ENCODE data around the gene ODAPH. TPM values are rescaled to one million over a fixed set of nuclear protein-coding genes. Genes with fewer than 3 reads are reported as not detected.
"Not testable (repeated sequence)": the region's sequence is repeated elsewhere in the genome, so short reads cannot be mapped to it uniquely, and the experiment has no call there.

Gene ODAPH
- total RNA-seq, 3 donors from 2014 or later, result not detected

DNA sequence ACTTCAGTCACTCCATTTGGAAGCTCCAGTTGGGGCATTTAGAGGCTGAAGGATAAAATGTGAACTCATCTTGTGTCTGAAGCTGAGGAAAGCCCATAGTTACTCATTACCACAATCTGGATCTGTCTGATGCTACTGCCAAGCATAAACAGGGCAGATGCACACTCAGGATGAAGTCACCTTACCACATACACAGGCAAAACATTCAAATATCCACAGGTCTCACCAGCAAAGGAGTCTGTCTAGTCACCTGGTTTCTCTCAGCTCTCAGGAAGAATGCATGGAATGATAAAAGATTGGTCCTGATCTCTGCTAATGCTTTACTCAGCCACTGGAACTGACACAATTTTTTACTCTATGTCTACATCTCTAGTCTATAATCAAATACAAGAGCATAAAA lies 13.0 kb upstream of the ODAPH start:
- intact Hi-C loops (cut with DNase I; ENCODE audit: low total_unique reads), result no loop called here
- Histone ChIP-seq H3K9me3 (no peaks in the 10 kb centered on the region), H3K27ac (no peak overlapping the region), H3K4me3 (no peak overlapping the region), H3K27me3 (no peaks in the 10 kb centered on the region), H3K4me1 (no peaks in the 10 kb centered on the region), H3K36me3 (no peaks in the 10 kb centered on the region)
- no peak for DNase-seq (ENCODE audit: low spot score in 2 of 2)
- TF ChIP-seq POLR2AphosphoS5 (IDR thresholded peaks at IDR 0.05), result no peak
- TF ChIP-seq POLR2A (IDR thresholded peaks at IDR 0.05), result no peak
- TF ChIP-seq, protein P1, sequence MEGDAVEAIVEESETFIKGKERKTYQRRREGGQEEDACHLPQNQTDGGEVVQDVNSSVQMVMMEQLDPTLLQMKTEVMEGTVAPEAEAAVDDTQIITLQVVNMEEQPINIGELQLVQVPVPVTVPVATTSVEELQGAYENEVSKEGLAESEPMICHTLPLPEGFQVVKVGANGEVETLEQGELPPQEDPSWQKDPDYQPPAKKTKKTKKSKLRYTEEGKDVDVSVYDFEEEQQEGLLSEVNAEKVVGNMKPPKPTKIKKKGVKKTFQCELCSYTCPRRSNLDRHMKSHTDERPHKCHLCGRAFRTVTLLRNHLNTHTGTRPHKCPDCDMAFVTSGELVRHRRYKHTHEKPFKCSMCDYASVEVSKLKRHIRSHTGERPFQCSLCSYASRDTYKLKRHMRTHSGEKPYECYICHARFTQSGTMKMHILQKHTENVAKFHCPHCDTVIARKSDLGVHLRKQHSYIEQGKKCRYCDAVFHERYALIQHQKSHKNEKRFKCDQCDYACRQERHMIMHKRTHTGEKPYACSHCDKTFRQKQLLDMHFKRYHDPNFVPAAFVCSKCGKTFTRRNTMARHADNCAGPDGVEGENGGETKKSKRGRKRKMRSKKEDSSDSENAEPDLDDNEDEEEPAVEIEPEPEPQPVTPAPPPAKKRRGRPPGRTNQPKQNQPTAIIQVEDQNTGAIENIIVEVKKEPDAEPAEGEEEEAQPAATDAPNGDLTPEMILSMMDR (IDR thresholded peaks at IDR 0.05), result no peak

DNA sequence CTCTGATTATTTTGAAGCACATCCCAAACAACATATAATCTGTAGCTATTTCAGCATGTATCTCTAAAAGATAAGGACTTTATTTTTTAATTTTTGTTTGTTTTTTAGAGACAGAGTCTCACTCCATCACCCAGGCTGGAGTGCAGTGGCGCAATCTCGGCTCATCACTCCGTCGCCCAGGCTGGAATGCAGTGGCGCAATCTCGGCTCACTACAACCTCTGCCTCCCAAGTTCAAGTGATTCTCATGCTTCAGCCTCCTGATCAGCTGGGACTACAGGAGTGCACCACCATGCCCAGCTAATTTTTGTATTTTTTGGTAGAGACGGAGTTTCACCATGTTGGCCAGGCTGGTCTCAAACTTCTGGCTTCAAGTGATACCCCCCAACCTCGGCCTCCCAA lies 11.6 kb upstream of the ODAPH start:
- H3K36me3 ChIP-seq; H3K27me3 ChIP-seq; H3K4me3 ChIP-seq; intact Hi-C loops (cut with DNase I; ENCODE audit: low total_unique reads); H3K9me3 ChIP-seq; DNase-seq (ENCODE audit: low spot score in 2 of 2); H3K4me1 ChIP-seq; H3K27ac ChIP-seq: not testable (repeated sequence)

DNA sequence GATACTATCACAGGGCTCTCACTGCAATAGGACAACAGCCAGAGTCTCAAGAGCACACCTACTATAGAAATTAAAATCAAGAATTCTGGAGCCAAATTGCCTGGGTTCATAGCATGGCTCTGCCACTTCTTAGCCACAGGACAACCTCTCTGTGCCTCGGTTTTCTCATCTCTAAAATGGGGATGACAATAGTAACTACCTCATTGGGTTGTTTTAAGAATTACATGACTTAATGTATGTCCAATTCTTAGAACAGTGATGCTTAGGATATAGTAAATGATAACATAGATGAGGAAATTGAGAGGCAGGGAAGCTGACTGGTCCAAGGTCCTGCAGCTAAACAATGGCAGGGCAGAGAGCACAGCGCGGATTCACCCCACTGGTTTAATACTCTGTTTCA lies 11.0 kb upstream of the ODAPH start:
- H3K27ac ChIP-seq, result no peak overlapping the region
- H3K36me3 ChIP-seq, result no peaks in the 10 kb centered on the region
- no peaks in the 10 kb centered on the region for H3K4me1 ChIP-seq
- no peak overlapping the region for H3K4me3 ChIP-seq
- TF ChIP-seq POLR2AphosphoS5 (IDR thresholded peaks at IDR 0.05) (no peak), POLR2A (IDR thresholded peaks at IDR 0.05) (no peak)
- TF ChIP-seq, protein P1 (IDR thresholded peaks at IDR 0.05), result no peak
- intact Hi-C loops (cut with DNase I; ENCODE audit: low total_unique reads), result no loop called here
- no peaks in the 10 kb centered on the region for H3K9me3 ChIP-seq
- DNase-seq (ENCODE audit: low spot score in 2 of 2), result no peak
- no peaks in the 10 kb centered on the region for H3K27me3 ChIP-seq

DNA sequence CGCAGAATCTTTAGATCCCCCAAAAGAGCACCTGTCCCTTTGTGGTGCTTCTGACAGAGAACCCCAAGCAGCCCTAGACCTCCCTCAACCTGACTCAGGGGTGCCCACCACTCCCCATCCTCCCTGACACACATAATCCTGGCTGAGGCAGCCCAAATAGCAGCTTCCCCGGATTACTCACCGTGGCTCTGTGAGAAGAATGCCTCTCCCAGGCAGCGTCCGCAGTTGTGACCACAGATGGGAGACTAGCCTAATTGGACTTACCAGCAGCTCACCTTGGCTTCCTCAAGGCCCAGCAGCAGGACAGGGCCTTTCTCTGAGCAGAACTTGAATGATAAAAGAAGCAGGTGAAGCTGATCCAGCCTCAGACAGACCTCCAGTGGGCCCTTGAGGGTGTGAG lies 10.3 kb upstream of the ODAPH start:
- intact Hi-C loops (cut with DNase I; ENCODE audit: low total_unique reads), result no loop called here
- Histone ChIP-seq H3K9me3 (no peaks in the 10 kb centered on the region), H3K4me3 (no peak overlapping the region), H3K36me3 (no peaks in the 10 kb centered on the region), H3K27ac (peak overlapping the region in 1 of 2 donors; percentile 14), H3K27me3 (no peaks in the 10 kb centered on the region), H3K4me1 (no peaks in the 10 kb centered on the region)
- TF ChIP-seq, protein P1 (IDR thresholded peaks at IDR 0.05), result no peak
- TF ChIP-seq POLR2A (IDR thresholded peaks at IDR 0.05), result no peak
- no peak for TF ChIP-seq POLR2AphosphoS5 (IDR thresholded peaks at IDR 0.05)
- no peak for DNase-seq (ENCODE audit: low spot score in 2 of 2)

DNA sequence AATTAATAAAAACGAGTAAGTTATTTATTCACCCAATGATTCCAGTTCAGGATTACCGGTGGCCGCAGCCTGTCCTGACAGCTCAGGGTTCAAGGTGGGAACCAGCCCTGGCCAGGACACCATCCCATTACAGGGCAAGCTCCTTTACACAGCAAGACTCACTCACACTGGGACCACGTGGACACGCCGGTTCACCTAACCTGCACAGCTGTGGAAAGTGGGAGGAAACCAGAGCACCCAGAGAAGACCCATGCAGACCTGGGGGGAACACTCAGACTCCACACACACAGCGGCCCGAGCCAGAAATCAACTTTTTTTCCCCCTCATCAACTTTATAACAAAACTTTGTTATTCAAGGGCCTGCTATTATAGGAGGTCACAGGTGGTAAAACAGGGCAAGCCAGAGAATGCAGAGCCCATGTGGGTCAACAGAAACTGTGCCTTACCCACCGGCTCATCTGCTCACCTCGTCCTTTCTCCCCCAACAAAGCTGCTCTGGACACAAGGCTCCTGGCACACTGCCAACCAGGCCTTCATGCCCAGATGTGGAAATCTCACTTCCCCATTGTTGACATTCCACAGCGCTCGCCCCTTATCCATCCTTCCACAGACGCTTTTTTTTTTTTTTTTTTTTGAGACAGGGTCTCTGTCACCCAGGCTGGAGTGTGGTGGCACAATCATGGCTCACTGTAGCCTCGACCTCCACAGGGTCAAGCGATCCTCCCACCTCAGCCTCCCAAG lies 8.0 kb upstream of the ODAPH start:
- DNase-seq (ENCODE audit: low spot score in 2 of 2), result peak in 1 of 2 donors; percentile 21
- Histone ChIP-seq H3K4me1 (no peaks in the 10 kb centered on the region), H3K36me3 (no peaks in the 10 kb centered on the region), H3K27ac (no peak overlapping the region), H3K27me3 (no peaks in the 10 kb centered on the region), H3K4me3 (no peak overlapping the region), H3K9me3 (no peaks in the 10 kb centered on the region)
- intact Hi-C loops (cut with DNase I; ENCODE audit: low total_unique reads), result no loop called here
- TF ChIP-seq POLR2AphosphoS5 (IDR thresholded peaks at IDR 0.05) (no peak), POLR2A (IDR thresholded peaks at IDR 0.05) (no peak)
- TF ChIP-seq, protein P1 (IDR thresholded peaks at IDR 0.05), result no peak
